GM18907 (cell line): ENCODE measurements around the gene STIM2.

ENCODE experiments used
- ATAC-seq: cut with Tn5 transposase; IDR thresholded peaks from one replicate; pipeline ENCODE4 v1.9.1; 2021; ENCODE audit warnings: mild to moderate bottlenecking, moderate library complexity; ENCODE audit not compliant: unreplicated experiment

STIM2 gene

DNA sequence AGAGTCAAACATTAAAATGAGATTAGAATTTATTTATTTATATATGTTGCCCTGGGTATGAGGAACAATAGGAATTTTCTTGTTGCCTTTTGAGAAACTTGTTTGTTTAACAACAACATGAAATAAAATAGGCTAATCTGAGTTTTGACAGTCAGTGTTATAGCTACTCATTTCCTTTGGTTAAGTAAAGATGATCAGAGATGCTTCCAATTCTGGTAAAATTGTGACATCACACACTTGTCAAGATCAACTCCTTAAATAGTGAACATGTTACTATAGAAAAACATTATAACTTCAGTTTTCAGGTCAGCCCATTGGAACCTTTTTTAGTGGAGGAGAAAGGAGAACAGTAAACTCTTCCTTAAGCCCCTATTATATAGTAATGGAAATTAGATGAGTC lies 136.1 kb downstream of the STIM2 start:
- no peak for ATAC-seq

DNA sequence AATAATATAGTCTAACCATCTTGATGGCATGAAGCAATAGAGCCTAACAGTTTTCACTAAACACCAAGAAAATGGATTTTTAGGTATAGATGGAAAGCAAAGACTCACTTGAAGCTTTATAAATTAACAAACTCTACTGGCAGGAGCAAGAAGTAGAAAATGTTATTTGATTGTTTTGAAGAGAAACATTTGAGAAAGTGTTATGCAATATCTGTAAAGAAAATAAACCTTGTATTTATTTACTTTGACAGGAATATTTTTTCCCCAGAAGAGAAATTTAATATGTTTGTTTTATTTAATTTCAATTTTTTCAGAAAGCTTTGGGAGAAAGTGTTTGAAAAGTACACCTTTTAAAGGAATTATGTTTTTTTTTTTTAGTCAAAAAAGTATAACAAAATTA lies 139.0 kb downstream of the STIM2 start:
- ATAC-seq = no peak

- no peak for ATAC-seq
Measured at GRCh38 chr4:27000122-27000521, 139.5 kb downstream of the STIM2 start.

GRCh38 chr4:27000820-27001219 lies 140.2 kb downstream of the STIM2 start:
- peak; percentile 87 for ATAC-seq

GRCh38 chr4:27001398-27002164 lies 140.9 kb downstream of the STIM2 start:
- ATAC-seq = no peak

- ATAC-seq = no peak
Measured at GRCh38 chr4:27003642-27004113, 143.0 kb downstream of the STIM2 start.

GRCh38 chr4:27005501-27005900 lies 144.9 kb downstream of the STIM2 start:
- ATAC-seq = no peak

- no peak for ATAC-seq
Measured at GRCh38 chr4:27005905-27006590, 145.4 kb downstream of the STIM2 start.

GRCh38 chr4:27006646-27007045 lies 146.0 kb downstream of the STIM2 start:
- ATAC-seq = no peak

DNA sequence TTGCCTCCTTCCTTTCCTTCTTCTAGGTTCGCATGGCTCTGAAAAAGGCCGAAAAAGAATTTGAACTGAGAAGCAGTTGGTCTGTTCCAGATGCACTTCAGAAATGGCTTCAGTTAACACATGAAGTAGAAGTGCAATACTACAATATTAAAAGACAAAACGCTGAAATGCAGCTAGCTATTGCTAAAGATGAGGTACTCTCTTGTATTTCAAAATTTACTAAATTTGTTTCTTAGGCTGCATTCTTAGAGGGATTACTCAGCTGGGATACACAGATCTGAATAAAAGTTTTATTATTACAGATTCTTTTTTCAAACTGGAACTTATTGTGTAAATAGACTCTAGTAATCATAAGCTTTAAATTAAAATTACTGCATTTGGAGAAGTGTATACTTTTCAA lies 146.9 kb downstream of the STIM2 start:
- ATAC-seq = no peak

- no peak for ATAC-seq
Measured at GRCh38 chr4:27008679-27009078, 148.0 kb downstream of the STIM2 start.

GRCh38 chr4:27009539-27009938 lies 148.9 kb downstream of the STIM2 start:
- ATAC-seq = no peak

DNA sequence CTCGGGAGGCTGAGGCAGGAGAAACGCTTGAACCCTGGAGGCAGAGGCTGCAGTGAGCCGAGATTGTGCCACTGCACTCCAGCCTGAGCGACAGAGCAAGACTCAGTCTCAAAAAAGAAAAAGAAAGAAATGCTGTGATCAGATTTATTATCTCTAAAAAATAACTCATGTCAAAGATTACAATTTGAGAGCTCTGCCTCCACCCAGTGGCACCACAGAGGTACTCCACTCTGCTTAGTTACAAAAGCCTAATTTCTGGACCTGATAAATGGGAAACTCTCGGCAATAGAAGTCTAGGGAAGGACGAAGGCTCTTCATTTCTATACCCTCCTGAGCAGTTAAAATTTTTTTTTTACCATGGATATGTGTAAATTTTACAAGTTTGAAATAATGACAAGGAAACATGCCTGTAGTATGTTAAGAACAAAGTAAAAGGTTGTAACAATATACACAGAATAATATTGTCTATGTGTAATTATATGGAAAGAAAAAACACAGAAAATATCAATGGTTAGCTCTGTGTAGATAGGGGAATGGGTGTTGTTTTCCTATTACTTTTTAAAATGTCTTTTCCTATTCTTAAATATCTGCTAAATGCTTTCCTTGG lies 149.8 kb downstream of the STIM2 start:
- ATAC-seq = peak; percentile 88

- ATAC-seq = no peak
Measured at GRCh38 chr4:27011401-27011800, 150.8 kb downstream of the STIM2 start.

DNA sequence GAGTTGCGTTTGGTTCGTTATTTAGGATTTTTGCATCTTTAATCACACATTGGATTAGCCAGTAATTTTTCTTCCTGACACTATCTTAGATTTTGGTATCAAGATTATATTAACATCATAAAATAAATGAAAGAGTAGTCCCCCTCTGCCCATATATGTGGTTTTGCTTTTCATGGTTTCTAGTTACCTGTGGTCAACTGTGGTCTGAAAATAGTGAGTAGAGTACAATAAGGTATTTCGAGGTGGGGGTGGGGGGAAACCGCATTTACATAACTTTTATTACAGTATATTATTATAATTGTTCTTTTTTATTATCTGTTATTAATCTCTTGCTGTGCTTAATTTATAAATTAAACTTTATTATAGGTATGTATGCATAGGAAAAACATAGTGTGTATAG lies 152.4 kb downstream of the STIM2 start:
- ATAC-seq = no peak

GRCh38 chr4:27016551-27016950 lies 155.9 kb downstream of the STIM2 start:
- no peak for ATAC-seq

GRCh38 chr4:27017623-27018022 lies 157.0 kb downstream of the STIM2 start:
- ATAC-seq = no peak

- ATAC-seq = no peak
Measured at GRCh38 chr4:27018076-27018475, 157.4 kb downstream of the STIM2 start.

DNA sequence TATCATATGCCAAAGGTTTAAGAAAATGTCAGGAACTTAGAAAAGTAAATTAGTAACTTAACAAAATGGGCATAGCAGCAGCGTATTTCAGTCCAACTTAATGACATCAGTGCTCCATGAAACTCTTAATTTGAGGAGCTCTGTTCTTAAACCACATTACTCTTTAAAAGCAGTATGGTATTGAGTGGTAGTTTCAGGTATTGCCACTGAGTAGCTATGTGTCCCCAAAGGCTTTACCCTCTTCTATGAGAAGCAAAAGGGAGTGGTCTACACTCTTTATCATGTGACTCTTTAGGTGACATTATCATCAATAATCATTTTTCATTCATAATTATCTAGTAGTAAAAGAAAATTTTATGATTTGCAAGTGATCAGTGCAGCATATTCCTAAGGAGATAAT lies 158.3 kb downstream of the STIM2 start:
- ATAC-seq = peak; percentile 58

GRCh38 chr4:27019766-27020165 lies 159.1 kb downstream of the STIM2 start:
- ATAC-seq = no peak

GRCh38 chr4:27020203-27020602 lies 159.6 kb downstream of the STIM2 start:
- peak; percentile 62 for ATAC-seq

- no peak for ATAC-seq
Measured at GRCh38 chr4:27020603-27021002, 160.0 kb downstream of the STIM2 start.
